ENCODE measurements around the gene GPATCH1. TPM values are rescaled to one million over a fixed set of nuclear protein-coding genes. Genes with fewer than 3 reads are reported as not detected.

Gene GPATCH1
- total RNA-seq, 1 experiment from 2014 or later = 6.5 TPM

GRCh38 chr19:33055718-33056117 lies 25.3 kb upstream of the GPATCH1 start:
- no peaks in the 10 kb centered on the region for H3K27me3 ChIP-seq
- H3K36me3 ChIP-seq = peaks cover 5% of the 10 kb centered on the region
- no peaks in the 10 kb centered on the region for H3K9me3 ChIP-seq
- no peak overlapping the region for H3K4me3 ChIP-seq
- no peak for DNase-seq

- no peaks in the 10 kb centered on the region for H3K9me3 ChIP-seq
- no peaks in the 10 kb centered on the region for H3K27me3 ChIP-seq
- no peak for DNase-seq
- H3K4me3 ChIP-seq = no peak overlapping the region
- H3K36me3 ChIP-seq = no peaks in the 10 kb centered on the region
These were observed 20.4 kb upstream of the GPATCH1 start for GRCh38 chr19:33060586-33060985.

GRCh38 chr19:33062902-33063301 lies 18.1 kb upstream of the GPATCH1 start:
- DNase-seq = no peak
- no peaks in the 10 kb centered on the region for H3K36me3 ChIP-seq

GRCh38 chr19:33063356-33063752 lies 17.6 kb upstream of the GPATCH1 start:
- Histone ChIP-seq H3K27me3 (no peaks in the 10 kb centered on the region), H3K36me3 (no peaks in the 10 kb centered on the region), H3K4me3 (no peak overlapping the region), H3K9me3 (no peaks in the 10 kb centered on the region)
- no peak for DNase-seq

More at GRCh38 chr19:33062902-33063301, 18.1 kb upstream of the GPATCH1 start:
- Histone ChIP-seq H3K4me3 (no peak overlapping the region), H3K9me3 (no peaks in the 10 kb centered on the region), H3K27me3 (no peaks in the 10 kb centered on the region)

DNA sequence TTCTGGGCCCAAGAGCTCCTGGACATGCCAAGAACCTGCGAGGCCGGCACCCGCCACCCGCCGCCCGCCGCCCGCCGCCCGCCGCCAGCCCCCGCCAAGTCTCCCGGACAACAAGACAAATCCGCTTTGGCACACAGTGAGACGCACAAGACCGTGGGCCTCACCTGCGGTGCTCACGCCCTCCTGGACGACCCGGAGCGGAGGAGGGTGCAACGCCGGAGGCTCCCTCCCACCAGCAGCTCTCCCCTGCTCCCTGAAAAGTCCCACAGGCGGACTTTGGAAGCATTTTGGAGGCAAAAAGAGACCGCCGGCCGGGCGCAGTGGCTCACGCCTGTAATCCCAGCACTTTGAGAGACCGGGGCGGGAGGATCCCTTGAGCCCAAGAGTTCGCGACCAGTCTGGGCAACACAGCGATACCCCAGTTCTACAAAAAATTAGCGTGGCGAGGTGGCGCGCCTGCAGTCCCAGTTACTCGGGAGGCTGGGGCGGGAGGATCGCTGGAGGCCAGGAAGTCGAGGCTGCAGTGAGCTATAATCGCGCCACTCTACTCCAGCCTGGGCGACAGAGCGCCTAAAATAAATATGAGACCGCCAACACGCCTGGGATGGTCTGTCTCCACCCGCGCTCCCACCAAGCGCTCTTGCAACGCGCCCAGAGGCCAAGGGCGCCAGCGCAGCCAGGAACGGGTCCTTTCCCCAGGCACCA lies 17.1 kb upstream of the GPATCH1 start:
- Histone ChIP-seq H3K36me3 (no peaks in the 10 kb centered on the region), H3K27me3 (no peaks in the 10 kb centered on the region), H3K4me3 (peak overlapping the region; percentile 58), H3K9me3 (no peaks in the 10 kb centered on the region)
- DNase-seq = peak; percentile 39

GRCh38 chr19:33064458-33064791 lies 16.6 kb upstream of the GPATCH1 start:
- Histone ChIP-seq H3K4me3 (peak overlapping the region; percentile 58), H3K9me3 (no peaks in the 10 kb centered on the region), H3K27me3 (no peaks in the 10 kb centered on the region), H3K36me3 (no peaks in the 10 kb centered on the region)
- DNase-seq = peak; percentile 39

DNA sequence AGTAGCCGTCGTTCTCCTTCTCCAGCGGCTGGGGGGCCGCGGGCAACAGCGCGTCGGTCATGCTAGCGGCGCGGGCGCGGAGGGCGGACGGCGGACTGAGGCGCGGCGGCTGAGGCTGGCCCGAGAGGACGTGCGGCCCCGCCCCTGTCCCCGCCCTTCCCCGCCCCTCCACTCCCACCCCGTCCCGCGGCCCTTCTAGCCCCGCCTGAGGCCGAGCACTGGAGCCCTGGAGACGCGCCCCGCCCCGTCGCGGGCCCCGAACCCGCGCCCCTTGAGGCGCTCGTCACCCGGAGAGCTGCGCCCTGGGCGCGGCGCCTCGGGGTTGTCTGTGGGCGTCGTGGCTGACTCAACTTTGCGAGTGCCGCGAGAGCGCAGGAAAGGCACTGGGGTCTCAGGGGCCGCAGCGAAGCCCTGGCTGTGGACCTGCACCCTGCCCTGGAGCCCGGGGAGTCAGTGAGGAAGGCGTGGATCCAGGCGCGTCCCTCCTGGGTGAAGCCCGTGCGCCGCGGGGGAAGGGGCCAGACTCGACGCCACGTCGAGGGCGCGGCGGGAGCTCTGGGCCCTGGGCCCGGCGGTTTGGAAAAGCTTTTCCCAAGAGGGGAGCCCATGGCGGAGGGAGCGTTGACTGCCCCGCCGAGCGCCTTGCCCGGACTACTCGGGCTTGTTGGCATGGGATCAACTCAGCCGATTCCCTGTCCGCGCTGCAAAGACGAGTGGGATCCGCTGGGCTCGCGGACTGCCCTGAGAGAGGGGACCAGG lies 16.0 kb upstream of the GPATCH1 start, which contains the start of gene RHPN2:
RHPN2 (minus strand) TSS at position 97 of the 759 bp plus-strand sequence; CDS start at position 61, 36 bp downstream.
- peak; percentile 87 for DNase-seq
- H3K9me3 ChIP-seq = no peaks in the 10 kb centered on the region
- H3K4me3 ChIP-seq = peak within 1 kb of the TSS; percentile 58
- H3K36me3 ChIP-seq = no peaks in the 10 kb centered on the region
- no peaks in the 10 kb centered on the region for H3K27me3 ChIP-seq

DNA sequence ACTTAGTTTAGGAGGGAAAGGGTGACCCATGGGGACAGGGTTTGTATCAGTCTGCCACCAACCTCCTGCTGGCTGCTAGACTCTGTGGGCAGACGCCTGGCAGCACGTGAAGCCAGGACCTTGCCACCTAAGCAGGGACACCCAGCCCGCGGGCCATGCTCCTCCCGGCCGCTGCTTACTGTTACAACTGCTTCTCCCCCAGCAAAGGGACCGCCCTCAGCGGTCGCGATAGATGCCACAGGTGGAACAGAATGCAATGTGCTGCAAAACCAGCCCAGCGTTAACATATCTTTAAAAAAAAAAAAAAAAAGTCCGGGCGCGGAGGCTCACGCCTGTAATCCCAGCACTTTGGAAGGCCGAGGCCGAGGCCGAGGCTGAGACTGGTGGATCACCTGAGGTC lies 14.4 kb upstream of the GPATCH1 start:
- Histone ChIP-seq H3K27me3 (no peaks in the 10 kb centered on the region), H3K4me3 (no peak overlapping the region), H3K36me3 (no peaks in the 10 kb centered on the region), H3K9me3 (no peaks in the 10 kb centered on the region)
- no peak for DNase-seq

- H3K9me3 ChIP-seq = no peaks in the 10 kb centered on the region
- no peaks in the 10 kb centered on the region for H3K27me3 ChIP-seq
- no peaks in the 10 kb centered on the region for H3K36me3 ChIP-seq
- DNase-seq = no peak
- H3K4me3 ChIP-seq = no peak overlapping the region
These were observed 13.9 kb upstream of the GPATCH1 start for GRCh38 chr19:33067121-33067520.

DNA sequence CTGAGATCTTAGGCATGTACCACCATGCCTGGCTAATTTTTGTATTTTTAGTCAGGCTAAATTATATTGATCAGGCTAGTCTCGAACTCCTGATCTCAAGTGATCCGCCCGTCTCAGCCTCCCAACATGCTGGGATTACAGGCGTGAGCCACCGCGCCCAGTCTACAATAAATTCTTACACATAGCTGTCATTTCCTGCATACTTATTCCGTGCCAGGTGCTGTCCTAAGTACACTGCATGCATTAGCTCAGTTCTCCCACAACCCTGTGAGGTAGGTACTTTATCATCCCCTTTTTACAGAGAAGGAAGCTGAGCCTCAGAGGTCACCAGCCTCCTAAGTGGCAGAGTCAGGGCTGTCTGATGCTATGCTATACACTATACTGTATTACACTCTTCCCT lies 9.1 kb upstream of the GPATCH1 start:
- Histone ChIP-seq H3K9me3 (no peaks in the 10 kb centered on the region), H3K27me3 (no peaks in the 10 kb centered on the region), H3K4me3 (no peak overlapping the region), H3K36me3 (no peaks in the 10 kb centered on the region)
- peak; percentile 46 for DNase-seq

DNA sequence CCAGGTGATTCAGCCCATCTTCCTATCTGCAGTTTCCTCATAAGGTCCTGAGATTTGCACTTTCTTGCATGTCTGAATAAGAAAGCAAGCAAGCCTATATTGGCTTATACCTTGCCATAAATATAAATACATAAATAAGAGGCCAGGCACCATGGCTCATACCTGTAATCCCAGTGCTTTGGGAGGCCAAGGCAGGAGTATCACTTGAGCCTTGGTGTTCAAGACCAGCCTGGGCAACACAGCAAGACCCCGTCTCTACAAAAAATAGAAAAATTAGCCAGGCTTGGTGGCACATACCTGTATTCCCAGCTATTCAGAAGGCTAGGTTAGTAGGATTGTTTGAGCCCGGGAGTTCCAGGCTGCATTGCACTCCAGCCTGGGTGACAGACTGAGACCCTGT lies 5.5 kb upstream of the GPATCH1 start:
- no peaks in the 10 kb centered on the region for H3K9me3 ChIP-seq
- no peak overlapping the region for H3K4me3 ChIP-seq
- no peaks in the 10 kb centered on the region for H3K36me3 ChIP-seq
- DNase-seq = no peak
- no peaks in the 10 kb centered on the region for H3K27me3 ChIP-seq

GRCh38 chr19:33085570-33086128 lies 4.7 kb downstream of the GPATCH1 start:
- no peak for DNase-seq

GRCh38 chr19:33086955-33087354 lies 6.0 kb downstream of the GPATCH1 start:
- Histone ChIP-seq H3K27me3 (no peaks in the 10 kb centered on the region), H3K9me3 (no peaks in the 10 kb centered on the region), H3K4me3 (no peak overlapping the region), H3K36me3 (peaks cover 35% of the 10 kb centered on the region)
- no peak for DNase-seq

More at GRCh38 chr19:33085570-33086128, 4.7 kb downstream of the GPATCH1 start:
- Histone ChIP-seq H3K9me3 (no peaks in the 10 kb centered on the region), H3K27me3 (no peaks in the 10 kb centered on the region), H3K4me3 (no peak overlapping the region), H3K36me3 (peaks cover 28% of the 10 kb centered on the region)

- no peak overlapping the region for H3K4me3 ChIP-seq
- peaks cover 50% of the 10 kb centered on the region for H3K36me3 ChIP-seq
- H3K9me3 ChIP-seq = no peaks in the 10 kb centered on the region
- no peaks in the 10 kb centered on the region for H3K27me3 ChIP-seq
- DNase-seq = no peak
These were observed 8.0 kb downstream of the GPATCH1 start for GRCh38 chr19:33089010-33089409.

DNA sequence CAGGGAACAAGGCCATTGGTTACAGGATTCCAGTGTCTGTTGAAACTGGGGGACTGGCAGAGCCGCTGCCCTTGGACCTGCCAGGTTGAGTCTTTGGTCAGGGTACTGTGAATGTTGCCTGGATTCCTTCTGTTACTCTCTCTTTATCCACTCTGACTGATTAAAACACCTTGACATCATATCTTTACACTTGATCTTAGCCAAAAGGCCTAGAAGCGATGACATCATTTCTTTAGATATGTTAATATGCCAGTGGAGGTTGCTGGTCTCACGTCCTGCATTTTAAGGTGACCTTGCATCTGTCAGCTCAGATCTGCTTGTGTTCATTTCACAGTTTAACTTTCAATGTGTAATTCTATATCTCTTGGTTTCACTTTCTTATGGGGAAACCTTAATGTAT lies 9.2 kb downstream of the GPATCH1 start:
- Histone ChIP-seq H3K4me3 (no peak overlapping the region), H3K27me3 (no peaks in the 10 kb centered on the region), H3K9me3 (no peaks in the 10 kb centered on the region), H3K36me3 (peaks cover 59% of the 10 kb centered on the region)
- DNase-seq = no peak

DNA sequence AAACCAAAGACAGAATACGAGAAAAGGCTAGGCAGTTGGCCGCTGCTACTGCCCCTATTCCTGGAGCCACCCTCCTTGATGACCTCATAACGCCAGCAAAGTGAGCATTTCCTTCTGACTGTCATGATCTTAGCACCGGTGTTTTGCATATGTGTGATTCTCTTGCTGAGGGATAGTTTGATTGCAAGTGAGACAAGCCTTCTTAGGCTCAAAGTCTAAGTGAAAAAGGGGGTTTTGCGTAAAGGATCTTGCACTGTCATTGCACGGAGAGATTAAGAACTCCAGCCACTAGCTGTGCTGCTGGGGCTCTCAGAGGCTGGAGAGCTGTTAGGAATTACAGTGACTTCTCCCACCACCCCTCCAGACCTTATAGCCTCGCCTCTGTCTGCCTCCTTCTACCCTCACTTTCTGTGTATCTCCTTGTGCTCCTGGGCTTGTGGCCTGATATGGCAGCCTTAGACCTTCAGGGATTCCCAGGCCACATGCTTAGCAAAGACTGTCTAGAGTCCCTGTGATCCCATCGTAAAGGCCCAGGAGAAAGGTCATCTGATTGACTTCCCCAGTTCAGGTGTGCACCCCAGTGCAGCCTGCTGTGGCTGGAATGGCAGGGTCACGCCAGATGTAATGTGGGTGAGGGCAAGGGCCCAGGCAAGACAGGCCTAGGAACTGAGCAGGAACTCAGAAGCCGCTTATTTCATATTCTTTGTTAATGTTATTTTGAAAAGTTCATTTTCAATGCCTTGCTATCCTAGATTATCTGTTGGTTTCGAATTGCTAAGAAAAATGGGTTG lies 12.6 kb downstream of the GPATCH1 start:
- H3K4me3 ChIP-seq = no peak overlapping the region
- H3K9me3 ChIP-seq = no peaks in the 10 kb centered on the region
- peaks cover 79% of the 10 kb centered on the region for H3K36me3 ChIP-seq
- no peak for DNase-seq
- no peaks in the 10 kb centered on the region for H3K27me3 ChIP-seq

Data from MG63 (cell line).